Measurements from ENCODE around the gene YIPF2.

The YIPF2 gene

GRCh38 chr19:10971107-10971726 is 42.8 kb upstream of the YIPF2 start:
- Histone ChIP-seq H3K9me3 (replicated peaks; ENCODE audit: insufficient read depth, low read length) (no peaks in the 10 kb centered on the region), H3K79me2 (ENCODE audit: low read length) (peaks cover 95% of the 10 kb centered on the region), H3F3A (ENCODE audit: insufficient read depth, low read length) (no peaks in the 10 kb centered on the region), H3K4me3 (ENCODE audit: low read length) (no peak overlapping the region), H3K9ac (ENCODE audit: low read length) (no peak overlapping the region), H3K36me3 (replicated peaks; ENCODE audit: insufficient read depth, low read length) (no peaks in the 10 kb centered on the region), H3K9me2 (replicated peaks; ENCODE audit: insufficient read depth, low read length) (no peaks in the 10 kb centered on the region), H3K4me1 (ENCODE audit: low read length) (no peaks in the 10 kb centered on the region), H4K20me1 (ENCODE audit: insufficient read depth, low read length) (peaks cover 18% of the 10 kb centered on the region; the same call in 1 of the 2 replicates), H3K27ac (ENCODE audit: low read length) (no peak overlapping the region), H3K27me3 (replicated peaks; ENCODE audit: insufficient read depth, low read length) (no peaks in the 10 kb centered on the region), H3K4me2 (ENCODE audit: low read depth, low read length) (no peak overlapping the region), H2AFZ (ENCODE audit: low read length) (no peak overlapping the region)
- TF ChIP-seq EZH2phosphoT487 (IDR thresholded peaks at IDR 0.05; ENCODE audit: low read length) (no peak), CTCF (IDR thresholded peaks at IDR 0.05; ENCODE audit: low read length) (no peak), EZH2 (optimal IDR thresholded peaks at IDR 0.05; ENCODE audit: low read depth, low read length) (no peak)
- no peak for DNase-seq

GRCh38 chr19:10968527-10969135 is 40.2 kb upstream of the YIPF2 start:
- Histone ChIP-seq H3K27ac (ENCODE audit: low read length) (no peak overlapping the region), H3F3A (ENCODE audit: insufficient read depth, low read length) (peaks cover 5% of the 10 kb centered on the region), H3K79me2 (ENCODE audit: low read length) (peaks cover 96% of the 10 kb centered on the region), H2AFZ (ENCODE audit: low read length) (no peak overlapping the region), H3K4me1 (ENCODE audit: low read length) (peaks cover 4% of the 10 kb centered on the region), H3K36me3 (replicated peaks; ENCODE audit: insufficient read depth, low read length) (no peaks in the 10 kb centered on the region), H3K4me2 (ENCODE audit: low read depth, low read length) (no peak overlapping the region), H3K9ac (ENCODE audit: low read length) (no peak overlapping the region), H3K9me2 (replicated peaks; ENCODE audit: insufficient read depth, low read length) (no peaks in the 10 kb centered on the region), H3K9me3 (replicated peaks; ENCODE audit: insufficient read depth, low read length) (no peaks in the 10 kb centered on the region), H3K27me3 (replicated peaks; ENCODE audit: insufficient read depth, low read length) (no peaks in the 10 kb centered on the region), H3K4me3 (ENCODE audit: low read length) (no peak overlapping the region), H4K20me1 (ENCODE audit: insufficient read depth, low read length) (peaks cover 18% of the 10 kb centered on the region; the same call in 1 of the 2 replicates)
- no peak for DNase-seq
- TF ChIP-seq CTCF (IDR thresholded peaks at IDR 0.05; ENCODE audit: low read length) (no peak), EZH2 (optimal IDR thresholded peaks at IDR 0.05; ENCODE audit: low read depth, low read length) (no peak), EZH2phosphoT487 (IDR thresholded peaks at IDR 0.05; ENCODE audit: low read length) (no peak)

GRCh38 chr19:10966809-10967208 is 38.4 kb upstream of the YIPF2 start:
- Histone ChIP-seq H3K27me3 (replicated peaks; ENCODE audit: insufficient read depth, low read length) (no peaks in the 10 kb centered on the region), H3K27ac (ENCODE audit: low read length) (no peak overlapping the region)

More at GRCh38 chr19:10966809-10967208, 38.4 kb upstream of the YIPF2 start:
- peaks cover 96% of the 10 kb centered on the region for H3K79me2 ChIP-seq (ENCODE audit: low read length)
- H3K9ac ChIP-seq (ENCODE audit: low read length) = no peak overlapping the region
- H4K20me1 ChIP-seq (ENCODE audit: insufficient read depth, low read length) = peaks cover 18% of the 10 kb centered on the region; the same call in 1 of the 2 replicates
- TF ChIP-seq EZH2 (optimal IDR thresholded peaks at IDR 0.05; ENCODE audit: low read depth, low read length) (no peak), EZH2phosphoT487 (IDR thresholded peaks at IDR 0.05; ENCODE audit: low read length) (no peak), CTCF (IDR thresholded peaks at IDR 0.05; ENCODE audit: low read length) (no peak)
- no peak overlapping the region for H2AFZ ChIP-seq (ENCODE audit: low read length)
- H3F3A ChIP-seq (ENCODE audit: insufficient read depth, low read length) = peaks cover 21% of the 10 kb centered on the region
- no peaks in the 10 kb centered on the region for H3K9me2 ChIP-seq (replicated peaks; ENCODE audit: insufficient read depth, low read length)
- no peak overlapping the region for H3K4me2 ChIP-seq (ENCODE audit: low read depth, low read length)
- H3K4me1 ChIP-seq (ENCODE audit: low read length) = peaks cover 16% of the 10 kb centered on the region
- no peak for DNase-seq
- H3K4me3 ChIP-seq (ENCODE audit: low read length) = no peak overlapping the region
- no peaks in the 10 kb centered on the region for H3K36me3 ChIP-seq (replicated peaks; ENCODE audit: insufficient read depth, low read length)
- no peaks in the 10 kb centered on the region for H3K9me3 ChIP-seq (replicated peaks; ENCODE audit: insufficient read depth, low read length)
